GM21723 (cell line): ENCODE measurements around the gene CERK.
"Not testable (repeated sequence)": the region's sequence is repeated elsewhere in the genome, so short reads cannot be mapped to it uniquely, and the experiment has no call there.

Source experiments
- ATAC-seq: cut with Tn5 transposase; IDR thresholded peaks from one replicate; pipeline ENCODE4 v1.9.1; 2021; ENCODE audit warnings: mild to moderate bottlenecking, moderate library complexity; ENCODE audit not compliant: unreplicated experiment

CERK gene

GRCh38 chr22:46737976-46738646 lies at the start of gene CERK:
CERK (minus strand) TSS chr22:46738252; CDS start chr22:46738148, 104 bp downstream.
- ATAC-seq = peak; percentile 53

- ATAC-seq = no peak
Measured at GRCh38 chr22:46783721-46784120, 45.7 kb upstream of the CERK start.

- ATAC-seq = not testable (repeated sequence)
Measured at GRCh38 chr22:46782200-46782599, 44.1 kb upstream of the CERK start.

- no peak for ATAC-seq
Measured at GRCh38 chr22:46781291-46781690, 43.2 kb upstream of the CERK start.

- ATAC-seq = no peak
Measured at GRCh38 chr22:46780453-46780852, 42.4 kb upstream of the CERK start.

- no peak for ATAC-seq
Measured at GRCh38 chr22:46779651-46780050, 41.6 kb upstream of the CERK start.

- no peak for ATAC-seq
Measured at GRCh38 chr22:46779023-46779422, 41.0 kb upstream of the CERK start.

- ATAC-seq = no peak
Measured at GRCh38 chr22:46777609-46777970, 39.5 kb upstream of the CERK start.

- no peak for ATAC-seq
Measured at GRCh38 chr22:46776876-46777608, 39.0 kb upstream of the CERK start.

GRCh38 chr22:46775850-46776826 lies 38.1 kb upstream of the CERK start:
- ATAC-seq = no peak

- ATAC-seq = no peak
Measured at GRCh38 chr22:46774980-46775849, 37.2 kb upstream of the CERK start.

- peak; percentile 38 for ATAC-seq
Measured at GRCh38 chr22:46774253-46774979, 36.4 kb upstream of the CERK start.

GRCh38 chr22:46773076-46773475 lies 35.0 kb upstream of the CERK start:
- ATAC-seq = no peak

GRCh38 chr22:46770726-46771125 lies 32.7 kb upstream of the CERK start:
- no peak for ATAC-seq

- ATAC-seq = no peak
Measured at GRCh38 chr22:46770151-46770641, 32.1 kb upstream of the CERK start.

GRCh38 chr22:46769706-46770105 lies 31.7 kb upstream of the CERK start:
- no peak for ATAC-seq

GRCh38 chr22:46769191-46769675 lies 31.2 kb upstream of the CERK start:
- no peak for ATAC-seq

- ATAC-seq = no peak
Measured at GRCh38 chr22:46767249-46767985, 29.4 kb upstream of the CERK start.

GRCh38 chr22:46766611-46767010 lies 28.6 kb upstream of the CERK start:
- no peak for ATAC-seq
